Gastrocnemius medialis (tissue), 4 donors: ENCODE results near the gene PPFIBP2. TPM values are rescaled to one million over a fixed set of nuclear protein-coding genes. Genes with fewer than 3 reads are reported as not detected.
A peak's percentile ranks its signal among the peaks of the same experiment; 100 is the strongest.

Source experiments
- ATAC-seq, 2 donors: fragments of 150-250 bp; one replicate each; pipeline ENCODE4 v1.9.1; 2016
- DNase-seq, 2 donors: peaks; one replicate each; pipeline ENCODE4 v3.0.0-alpha.2; 2019
- H3K27ac ChIP-seq, 4 donors: fragments of 200-600 bp; sonication (generic); 1 replicate in 1 of 4; 2 replicates in 3 of 4; pipeline ENCODE4 v1.5.1; 2016 to 2018; ENCODE audit warnings: mild to moderate bottlenecking in 2 of 4, moderate library complexity in 1 of 4
- H3K27me3 ChIP-seq, 3 donors: fragments of 200-600 bp; sonication (generic) in 2 of 3; 1 replicate in 1 of 3; 2 replicates in 2 of 3; pipeline versions ENCODE4 v1.5.1 to v1.6.0; 2016 to 2019; ENCODE audit warnings: mild to moderate bottlenecking in 1 of 3, moderate library complexity in 1 of 3
- H3K36me3 ChIP-seq, 2 donors: fragments of 200-600 bp; sonication (generic) in 1 of 2; one replicate each; pipeline ENCODE4 v1.5.1; 2017 to 2018
- H3K4me1 ChIP-seq, 2 donors: fragments of 200-600 bp; sonication (generic) in 1 of 2; one replicate each; pipeline ENCODE4 v1.5.1; 2016 to 2017; ENCODE audit warnings: mild to moderate bottlenecking in 2 of 2
- H3K4me3 ChIP-seq, 4 donors: fragments of 200-600 bp; sonication (generic) in 3 of 4; 1 replicate in 1 of 4; 2 replicates in 3 of 4; pipeline ENCODE4 v1.5.1; 2016 to 2019; ENCODE audit warnings: mild to moderate bottlenecking in 2 of 4
- H3K9me3 ChIP-seq, 3 donors: fragments of 200-600 bp; sonication (generic) in 2 of 3; 1 replicate in 1 of 3; 2 replicates in 2 of 3; pipeline ENCODE4 v1.5.1; 2016 to 2019
- CTCF ChIP-seq, 5 experiments: fragments of 450-650 bp in 3 of 5; fragments of 200-600 bp in 2 of 5; sonication (generic) in 2 of 5; IDR thresholded peaks in 4 of 5; conservative IDR thresholded peaks in 1 of 5; 1 replicate in 4 of 5; 2 replicates in 1 of 5; pipeline ENCODE4 v1.5.1; 2016 to 2019; ENCODE audit warnings: antibody characterized with exemption in 5 of 5, mild to moderate bottlenecking in 3 of 5, moderate library complexity in 3 of 5
- POLR2A ChIP-seq, 2 donors: fragments of 450-650 bp; IDR thresholded peaks; one replicate each; pipeline ENCODE4 v1.6.1; 2017; ENCODE audit warnings: antibody characterized with exemption in 2 of 2, mild to moderate bottlenecking in 2 of 2, moderate library complexity in 2 of 2
- in situ Hi-C, 4 donors: fragments of 200-750 bp; cut with MboI; loops; one replicate each; pipeline versions ENCODE4 v1.15.0 to v1.8.0; 2017; ENCODE audit warnings: low sequenced_read_pairs in 4 of 4
- intact Hi-C: fragments of 100-400 bp; cut with DNase I; formaldehyde crosslinking; loops from one replicate; pipeline ENCODE4 v1.15.1; 2023; ENCODE audit warnings: low total_unique reads
- total RNA-seq, 4 donors: library from RNA; depleted of rRNA; stranded (reverse); fragments of >200 nt; gene quantifications; one replicate each; pipeline versions ENCODE4 v1.1.0 to v1.2.3, GENCODE V29; 2016

The PPFIBP2 gene
- total RNA-seq, 4 donors from 2014 or later, result 10.5 to 33.5 (median 25.4) TPM

DNA sequence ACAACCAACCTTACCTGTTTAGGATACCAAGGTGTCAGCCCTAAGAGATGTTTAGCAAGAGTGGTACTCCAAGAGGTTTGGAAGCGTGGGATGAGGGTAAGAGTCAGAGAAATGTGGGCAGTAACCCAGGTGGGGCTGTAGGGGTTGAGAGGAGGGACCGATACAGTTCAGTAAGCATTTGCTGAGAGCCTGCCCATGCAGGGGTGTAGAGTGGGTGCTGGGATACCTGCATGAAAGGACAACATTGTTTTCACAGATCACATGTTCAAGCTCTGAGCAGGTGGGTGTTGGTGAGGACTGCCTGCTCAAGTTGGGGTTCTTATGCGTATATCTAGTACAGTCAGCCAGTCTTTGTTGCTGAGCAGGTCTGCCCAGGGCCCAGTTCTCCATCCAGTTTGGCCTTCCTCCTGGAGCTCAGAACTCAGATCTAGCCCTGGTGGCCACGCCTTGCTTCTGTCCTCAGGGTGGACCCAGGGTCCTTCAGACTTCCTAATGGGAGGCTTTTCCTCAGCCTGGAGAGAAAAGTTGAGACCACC, 14.8 kb downstream of the PPFIBP2 start:
- DNase-seq, result no peak
- Histone ChIP-seq H3K4me1 (peaks cover 41 to 42% of the 10 kb centered on the region in 2 donors), H3K27me3 (no peaks in the 10 kb centered on the region), H3K4me3 (no peak overlapping the region), H3K27ac (no peak overlapping the region), H3K36me3 (no peaks in the 10 kb centered on the region), H3K9me3 (no peaks in the 10 kb centered on the region)
- no peak for ATAC-seq
- intact Hi-C loops, result no loop called here
- TF ChIP-seq POLR2A (IDR thresholded peaks at IDR 0.05) (no peak), CTCF (IDR thresholded peaks at IDR 0.05 in 4 of 5, conservative IDR thresholded peaks at IDR 0.05 in 1 of 5) (no peak)
- in situ Hi-C loops, result no loop called here

DNA sequence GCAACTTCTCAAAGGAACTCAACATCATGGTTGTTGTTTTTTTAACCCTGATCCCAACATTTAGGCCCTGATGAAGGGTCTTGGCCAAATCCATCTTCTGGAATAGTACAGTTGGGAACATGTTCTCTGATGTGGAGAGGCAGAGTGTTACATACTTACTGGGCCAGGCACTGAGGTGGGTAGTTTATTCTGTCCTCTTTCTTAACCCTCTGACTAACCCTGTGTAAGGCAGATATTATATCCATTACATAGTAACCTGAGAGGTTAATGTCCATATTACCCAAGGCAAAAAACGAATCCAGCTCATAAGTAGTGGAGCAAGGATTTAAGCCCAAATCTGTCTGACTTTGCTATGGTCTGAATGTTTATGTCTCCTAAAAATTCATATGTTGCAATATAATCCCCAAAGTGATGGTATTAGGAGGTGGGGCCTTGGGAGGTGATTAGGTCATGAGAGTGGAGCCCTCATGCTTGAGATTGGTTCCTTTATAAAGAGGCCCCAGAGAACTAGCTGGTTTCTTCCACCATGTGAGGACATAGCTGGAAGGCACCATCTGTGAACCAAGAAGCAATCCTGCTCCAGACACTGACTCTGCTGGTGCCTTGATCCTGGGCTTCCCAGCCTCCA, 16.3 kb downstream of the PPFIBP2 start:
- H3K27me3 ChIP-seq, result no peaks in the 10 kb centered on the region
- H3K9me3 ChIP-seq, result no peaks in the 10 kb centered on the region
- no peak for DNase-seq
- peaks cover 31 to 32% of the 10 kb centered on the region in 2 donors for H3K4me1 ChIP-seq
- intact Hi-C loops (no loop called here), in situ Hi-C loops (no loop called here)
- H3K27ac ChIP-seq, result peak overlapping the region in 2 of 4 donors; percentile 42 to 56
- peak; percentile 85 to 89 for ATAC-seq
- H3K36me3 ChIP-seq, result no peaks in the 10 kb centered on the region
- TF ChIP-seq CTCF (IDR thresholded peaks at IDR 0.05 in 4 of 5, conservative IDR thresholded peaks at IDR 0.05 in 1 of 5), result no peak
- no peak for TF ChIP-seq POLR2A (IDR thresholded peaks at IDR 0.05)
- no peak overlapping the region for H3K4me3 ChIP-seq

- Histone ChIP-seq H3K9me3 (no peaks in the 10 kb centered on the region), H3K4me3 (no peak overlapping the region), H3K4me1 (peaks cover 31 to 32% of the 10 kb centered on the region in 2 donors), H3K27me3 (no peaks in the 10 kb centered on the region), H3K27ac (no peak overlapping the region), H3K36me3 (no peaks in the 10 kb centered on the region)
- DNase-seq (no peak), ATAC-seq (no peak)
- intact Hi-C loops (no loop called here), in situ Hi-C loops (no loop called here)
- TF ChIP-seq CTCF (IDR thresholded peaks at IDR 0.05 in 4 of 5, conservative IDR thresholded peaks at IDR 0.05 in 1 of 5) (no peak), POLR2A (IDR thresholded peaks at IDR 0.05) (no peak)
Measured at GRCh38 chr11:7531011-7531410, 17.2 kb downstream of the PPFIBP2 start.

- Histone ChIP-seq H3K4me1 (peaks cover 38% of the 10 kb centered on the region in 2 donors), H3K4me3 (no peak overlapping the region), H3K36me3 (no peaks in the 10 kb centered on the region), H3K27ac (peak overlapping the region in 1 of 4 donors; percentile 8), H3K9me3 (no peaks in the 10 kb centered on the region), H3K27me3 (no peaks in the 10 kb centered on the region)
- TF ChIP-seq POLR2A (IDR thresholded peaks at IDR 0.05), result no peak
- no peak for TF ChIP-seq CTCF (IDR thresholded peaks at IDR 0.05 in 4 of 5, conservative IDR thresholded peaks at IDR 0.05 in 1 of 5)
- in situ Hi-C loops, result no loop called here
- DNase-seq (no peak), ATAC-seq (no peak)
- intact Hi-C loops, result no loop called here
Measured at GRCh38 chr11:7532405-7533145, 18.8 kb downstream of the PPFIBP2 start.
